C4-2B (cell line): ENCODE measurements around the gene GRB10.
"Not testable (repeated sequence)": the region's sequence is repeated elsewhere in the genome, so short reads cannot be mapped to it uniquely, and the experiment has no call there.

Experiments used
- H3K27ac ChIP-seq: fragments of 450-650 bp; 2 replicates; pipeline ENCODE4 v1.5.1; 2017
- CTCF ChIP-seq: fragments of 450-650 bp; conservative IDR thresholded peaks from 2 replicates; pipeline ENCODE4 v1.5.1; 2017; ENCODE audit warnings: mild to moderate bottlenecking
- ZFX ChIP-seq: fragments of 450-650 bp; IDR thresholded peaks from 2 replicates; pipeline ENCODE4 v1.6.1; 2017

Gene GRB10

GRCh38 chr7:50775231-50775630 lies 7.5 kb downstream of the GRB10 start:
- H3K27ac ChIP-seq: no peak overlapping the region
- no peak for TF ChIP-seq ZFX
- TF ChIP-seq CTCF: no peak

- no peak for TF ChIP-seq CTCF
- H3K27ac ChIP-seq: no peak overlapping the region
Measured at GRCh38 chr7:50774319-50774718, 8.4 kb downstream of the GRB10 start.

DNA sequence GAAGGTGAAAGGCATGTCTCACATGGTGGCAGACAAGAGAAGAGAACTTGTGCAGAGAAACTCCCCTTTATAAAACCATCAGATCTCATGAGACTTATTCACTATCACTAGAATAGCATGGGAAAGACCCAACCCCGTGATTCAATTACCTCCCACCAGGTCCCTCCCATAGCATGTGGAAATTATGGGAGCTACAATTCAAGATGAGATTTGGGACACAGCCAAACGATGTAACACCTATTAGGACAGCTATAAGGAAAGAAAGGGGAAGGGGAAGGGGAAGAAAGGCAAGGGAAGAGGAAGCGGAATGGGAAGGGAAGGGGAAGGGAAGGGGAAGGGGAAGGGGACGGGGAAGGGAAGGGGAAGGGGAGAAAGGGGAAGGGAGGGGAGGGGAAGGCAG lies 9.6 kb downstream of the GRB10 start:
- not testable (repeated sequence) for H3K27ac ChIP-seq

DNA sequence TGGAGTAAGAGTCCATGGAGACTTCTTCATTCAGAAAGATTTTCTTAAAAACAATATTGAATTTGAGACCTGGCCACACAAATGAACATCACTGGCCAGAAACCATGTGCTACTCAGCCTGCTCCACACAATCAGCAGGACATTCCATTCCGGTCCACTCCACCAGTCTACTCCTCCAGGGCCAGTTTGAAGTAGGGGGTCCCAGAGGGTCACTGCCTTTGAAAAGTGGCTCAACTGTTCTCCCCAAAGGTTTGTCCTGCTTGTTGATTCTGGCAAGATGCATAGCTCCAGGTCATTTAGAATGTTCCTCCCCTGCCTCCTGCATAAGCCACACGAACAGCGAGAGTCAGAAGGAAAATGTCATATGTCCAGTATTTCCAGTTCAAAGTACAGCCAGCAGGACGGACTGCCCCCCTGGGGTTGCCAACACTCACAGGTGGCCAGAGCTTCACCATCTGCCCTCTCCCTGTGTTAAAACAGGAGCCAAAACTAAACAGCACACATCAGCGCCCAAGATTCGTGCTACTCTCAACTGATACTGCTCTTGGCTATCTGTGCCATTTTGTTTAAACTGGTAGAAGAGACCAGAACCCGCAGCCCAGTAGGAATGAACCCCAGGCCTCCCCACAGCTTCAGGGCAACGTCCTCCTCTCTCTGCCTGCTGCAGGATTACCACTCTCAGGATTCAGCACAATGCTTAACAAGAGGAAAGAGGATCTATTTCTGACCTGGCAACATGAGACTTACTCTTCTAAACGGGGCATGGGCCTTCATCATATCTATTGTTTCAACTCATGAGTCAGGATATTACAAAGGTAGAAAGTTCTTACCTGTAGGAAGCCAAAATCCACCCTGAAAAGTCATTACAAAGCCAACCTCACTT lies 11.3 kb downstream of the GRB10 start:
- TF ChIP-seq CTCF: no peak
- TF ChIP-seq ZFX: no peak
- H3K27ac ChIP-seq: peak overlapping the region; percentile 66

DNA sequence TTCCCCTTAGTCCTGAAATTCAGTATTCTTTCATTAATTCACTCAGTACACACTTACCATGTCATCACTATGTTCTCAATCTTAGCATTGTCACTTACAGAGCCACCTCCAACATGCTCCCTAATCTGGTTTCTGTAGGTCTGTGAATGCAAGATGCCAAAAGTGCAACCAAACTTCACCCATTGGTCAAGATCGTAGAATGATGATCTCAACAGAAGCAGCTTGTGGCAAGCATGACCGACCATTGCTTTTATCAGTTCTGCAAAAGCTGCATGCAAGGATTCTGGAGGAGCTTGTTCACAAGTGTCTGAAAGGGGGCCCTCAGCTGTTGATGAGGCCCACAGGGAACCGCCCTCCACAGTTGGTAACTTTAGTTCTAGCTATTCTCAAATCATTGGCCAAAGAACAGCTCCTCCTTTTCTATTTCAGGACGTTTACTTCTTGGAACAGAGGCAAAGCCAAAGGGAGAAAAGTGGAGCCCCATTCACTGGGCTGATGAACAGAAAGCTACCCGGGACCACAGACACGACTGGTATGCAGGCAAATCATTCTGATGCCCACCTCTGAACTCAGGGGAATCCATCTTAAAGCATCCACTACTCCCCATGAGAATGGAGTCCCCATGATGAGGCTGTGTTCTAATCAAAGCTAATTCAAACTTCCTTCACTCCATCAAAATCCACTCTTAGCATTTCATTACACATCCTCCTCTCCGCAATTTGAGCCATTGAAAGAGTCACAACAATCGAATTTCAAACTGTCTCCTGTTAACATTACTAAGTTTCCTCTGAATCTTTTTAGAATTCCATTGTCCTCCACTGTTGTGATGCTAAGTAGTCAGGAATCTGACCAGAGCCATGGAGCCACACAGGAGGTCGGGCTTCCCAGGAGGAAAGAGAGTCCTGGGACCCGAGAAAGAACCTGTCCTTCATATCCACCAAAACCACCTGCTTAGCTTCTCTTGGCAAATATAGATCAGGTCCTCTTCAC lies 13.9 kb downstream of the GRB10 start:
- no peak for TF ChIP-seq ZFX
- peak overlapping the region; percentile 66; the same call in 1 of the 2 replicates for H3K27ac ChIP-seq

DNA sequence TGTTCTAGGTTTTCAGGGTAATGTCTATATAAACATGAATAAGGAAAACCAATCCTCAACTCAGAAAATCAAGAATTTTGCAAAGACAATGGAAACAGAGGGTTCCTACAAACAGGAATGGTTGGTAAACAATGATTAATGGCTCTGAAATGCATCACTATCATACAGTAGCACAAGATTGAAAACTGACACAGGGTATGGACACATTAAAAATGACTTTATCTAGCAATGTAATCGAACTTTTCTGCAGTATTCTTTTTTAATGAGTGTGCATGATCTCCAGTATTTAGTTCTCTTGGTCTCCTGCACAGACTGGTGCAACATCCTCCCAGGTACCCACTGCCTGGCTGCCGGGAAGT lies 15.9 kb downstream of the GRB10 start:
- no peak overlapping the region for H3K27ac ChIP-seq
- no peak for TF ChIP-seq CTCF
- no peak for TF ChIP-seq ZFX

- TF ChIP-seq CTCF: no peak
- TF ChIP-seq ZFX: no peak
- no peak overlapping the region for H3K27ac ChIP-seq
Measured at GRCh38 chr7:50766106-50766848, 16.4 kb downstream of the GRB10 start.

DNA sequence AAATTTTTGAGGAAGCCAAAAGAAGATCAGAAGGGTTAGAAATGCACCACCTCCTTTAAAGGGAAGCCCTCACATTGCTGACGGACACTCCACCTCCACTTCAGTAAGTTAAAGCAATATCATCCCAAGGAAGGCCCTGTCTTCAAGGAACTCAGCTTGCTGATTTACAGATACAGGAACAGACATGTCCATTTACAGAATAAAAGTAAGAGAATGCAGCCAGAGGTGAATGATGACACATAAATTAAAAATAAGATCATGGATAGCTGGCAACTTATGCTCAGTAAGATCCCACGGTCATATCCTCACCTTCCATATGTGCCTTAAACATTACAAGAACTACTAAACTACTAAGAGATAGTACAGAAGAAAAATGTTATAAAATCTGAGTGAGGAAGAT lies 20.4 kb downstream of the GRB10 start:
- H3K27ac ChIP-seq: no peak overlapping the region
- TF ChIP-seq CTCF (no peak), ZFX (no peak)
